GM12878 (cell line): ENCODE data around the gene EXOC7. TPM values are rescaled to one million over a fixed set of nuclear protein-coding genes. Genes with fewer than 3 reads are reported as not detected.

Experiments
- ATAC-seq: fragments of 200-7000 bp; cut with Tn5 transposase; 3 replicates; pipeline ENCODE4 v1.9.1; 2020; ENCODE audit warnings: mild to moderate bottlenecking, moderate library complexity
- BruUV-seq: library from RNA; stranded (reverse); fragments of 400-500 nt; replicated peaks from 2 replicates; lab custom pipeline; 2021; lab: Mats Ljungman, UMichigan
- CTCF ChIA-PET: fragments of 300-600 bp; sonication (Branson Sonifier 250); formaldehyde crosslinking; extraction: SDS; loops from one replicate; lab custom pipeline; 2021; ENCODE audit warnings: inconsistent platforms; lab: Yijun Ruan, JAX
- POLR2A ChIA-PET: fragments of 350-600 bp; formaldehyde crosslinking; extraction: SDS; loops from one replicate; lab custom pipeline; 2021; ENCODE audit warnings: inconsistent platforms; lab: Charles Lee
- RAD21 ChIA-PET: fragments of 300-600 bp; sonication (Branson Sonifier 250); formaldehyde crosslinking; loops from one replicate; lab custom pipeline; 2023; ENCODE audit warnings: antibody characterized with exemption; ENCODE audit not compliant: unreplicated experiment; lab: Charles Lee
- SMC1A ChIA-PET: fragments of 300-600 bp; sonication (Branson Sonifier 250); formaldehyde crosslinking; loops from one replicate; lab custom pipeline; 2023; ENCODE audit not compliant: unreplicated experiment, uncharacterized antibody; lab: Charles Lee
- DNase-seq: peaks from one replicate; pipeline ENCODE4 v3.0.0-alpha.2; 2011; ENCODE audit warnings: low read depth, low spot score
- FAIRE-seq: peaks from 3 replicates; lab custom pipeline; 2011; peaks lifted over from hg19 to GRCh38; lab: Jason Lieb, UNC
- H2AFZ ChIP-seq: 2 replicates; pipeline ENCODE4 v1.6.0; 2011; ENCODE audit warnings: low read depth, low read length, control low read depth; ENCODE audit not compliant: control insufficient read depth
- H3K27ac ChIP-seq: 2 replicates; pipeline ENCODE4 v1.5.1; 2011; ENCODE audit warnings: control low read depth; ENCODE audit not compliant: control insufficient read depth, insufficient read depth
- H3K27me3 ChIP-seq, 2 experiments: replicated peaks in 1 of 2; 2 replicates each; pipeline versions ENCODE4 v1.6.0 to v1.6.1; 2011; ENCODE audit warnings: low read length in 1 of 2; ENCODE audit not compliant: control insufficient read depth in 2 of 2, insufficient read depth in 2 of 2
- H3K36me3 ChIP-seq, 2 experiments: 2 replicates each; pipeline ENCODE4 v1.5.1; 2011; ENCODE audit warnings: low read length in 1 of 2; ENCODE audit not compliant: control insufficient read depth in 2 of 2, insufficient read depth in 2 of 2
- H3K4me1 ChIP-seq: 2 replicates; pipeline ENCODE4 v1.6.1; 2011; ENCODE audit warnings: mild to moderate bottlenecking, low read length, moderate library complexity, mixed read lengths; ENCODE audit not compliant: control insufficient read depth, insufficient read depth
- H3K4me2 ChIP-seq: 2 replicates; pipeline ENCODE4 v1.6.0; 2011; ENCODE audit warnings: control low read depth; ENCODE audit not compliant: control insufficient read depth, insufficient read depth
- H3K4me3 ChIP-seq: fragments of 200-600 bp; sonication (generic); 2 replicates; pipeline ENCODE4 v1.5.1; 2016
- H3K79me2 ChIP-seq: 2 replicates; pipeline ENCODE4 v1.6.0; 2011; ENCODE audit warnings: low read length; ENCODE audit not compliant: control insufficient read depth, insufficient read depth
- H3K9ac ChIP-seq: 2 replicates; pipeline ENCODE4 v1.8.0; 2011; ENCODE audit warnings: low read length, control low read depth, mixed read lengths; ENCODE audit not compliant: control insufficient read depth, insufficient read depth
- H3K9me3 ChIP-seq: replicated peaks from 3 replicates; pipeline ENCODE4 v1.5.1; 2011; ENCODE audit warnings: mild to moderate bottlenecking, low read length; ENCODE audit not compliant: control insufficient read depth, insufficient read depth
- H4K20me1 ChIP-seq: 2 replicates; pipeline ENCODE4 v1.6.0; 2011; ENCODE audit not compliant: control insufficient read depth, insufficient read depth
- CHD4 ChIP-seq: fragments of 200-600 bp; sonication (generic); IDR thresholded peaks from 2 replicates; pipeline ENCODE4 v1.6.1; 2016; ENCODE audit warnings: mild to moderate bottlenecking
- ETV6 ChIP-seq, 2 experiments: fragments of 450-650 bp in 1 of 2; IDR thresholded peaks in 1 of 2; conservative IDR thresholded peaks in 1 of 2; 2 replicates each; pipeline ENCODE4 v1.6.1; 2014; ENCODE audit warnings: antibody characterized with exemption in 1 of 2, borderline replicate concordance in 1 of 2, low read depth in 1 of 2, mild to moderate bottlenecking in 1 of 2, moderate library complexity in 1 of 2
- NR2F1 ChIP-seq: fragments of 450-650 bp; conservative IDR thresholded peaks from 2 replicates; pipeline ENCODE4 v1.6.1; 2017; ENCODE audit warnings: mild to moderate bottlenecking
- SMAD5 ChIP-seq: IDR thresholded peaks from 2 replicates; pipeline ENCODE4 v1.6.1; 2016; ENCODE audit warnings: antibody characterized with exemption, low read depth
- ZBTB11 ChIP-seq: fragments of 450-650 bp; formaldehyde crosslinking; IDR thresholded peaks from 2 replicates; pipeline ENCODE4 v1.5.0; 2022; ENCODE audit warnings: mild to moderate bottlenecking, missing genetic modification characterization
- WGBS: methylation state at CpG from one replicate; pipeline ENCODE4 v1.1.6; 2016; ENCODE audit warnings: low lambda C conversion rate; ENCODE audit not compliant: insufficient replicate concordance, insufficient coverage; ENCODE audit errors: missing lambda C conversion rate; 5-methylcytosine and 5-hydroxymethylcytosine counted together
- in situ Hi-C: fragments of 300-500 bp; cut with MboI; formaldehyde crosslinking; loops from 9 replicates; pipeline ENCODE4 v1.14.3; 2018; ENCODE audit warnings: mixed read lengths
- intact Hi-C: fragments of 100-400 bp; cut with micrococcal nuclease; formaldehyde crosslinking; loops from one replicate; pipeline ENCODE4 v1.14.2; 2022; ENCODE audit not compliant: unreplicated experiment
- polyA plus RNA-seq, 11 experiments: library from polyadenylated mRNA; depleted of rRNA in 4 of 11; unstranded in 6 of 11; stranded (reverse) in 5 of 11; fragments of >200 nt; fragmentation: Nextera tagmentation in 4 of 11; fragmentation: Illumina TruSeq in 1 of 11; extraction: Ambion mirVana in 4 of 11; extraction: Trizol in 1 of 11; gene quantifications; 1 replicate in 1 of 11; 2 replicates in 10 of 11; pipeline versions ENCODE4 v1.2.1 to v1.2.3, GENCODE V29; 2011 to 2016; ENCODE audit warnings: inconsistent platforms in 2 of 11, missing spikeins in 2 of 11, low read depth in 1 of 11
- total RNA-seq, 4 experiments: library from RNA; depleted of rRNA in 3 of 4; stranded (reverse); fragments of >200 nt in 3 of 4; fragmentation: Illumina TruSeq in 1 of 4; extraction: Trizol in 1 of 4; gene quantifications; 2 replicates each; pipeline versions ENCODE4 v1.2.1 to v1.2.3, GENCODE V29; 2013 to 2021
- TF ChIP-seq, protein P1 (sequence below), 3 experiments: IDR thresholded peaks in 2 of 3; conservative IDR thresholded peaks in 1 of 3; 2 replicates each; pipeline ENCODE4 v1.5.1; 2011; ENCODE audit warnings: low read depth in 3 of 3, low read length in 3 of 3, mild to moderate bottlenecking in 3 of 3, control low read depth in 2 of 3, moderate library complexity in 2 of 3, inconsistent platforms in 1 of 3, mixed read lengths in 1 of 3; ENCODE audit not compliant: control insufficient read depth in 2 of 3, insufficient read depth in 1 of 3; ENCODE audit errors: extremely low read depth in 1 of 3
- TF ChIP-seq, protein P2 (sequence below): fragments of 450-650 bp; IDR thresholded peaks from 2 replicates; pipeline ENCODE4 v1.6.1; 2014; ENCODE audit warnings: mild to moderate bottlenecking

EXOC7 gene
- total and polyA plus RNA-seq, 10 of the 15 experiments (the other 5 are each of a cell fraction or from before 2014, with no cell fraction given): 18.8 to 71.3 (median 48.2) TPM

- TF ChIP-seq NR2F1 (no peak), ETV6 (conservative IDR thresholded peaks at IDR 0.05 in 1 of 2, IDR thresholded peaks at IDR 0.05 in 1 of 2; ENCODE audit: borderline replicate concordance in 1 of 2, low read depth in 1 of 2) (no peak), SMAD5 (no peak), CHD4 (no peak), ZBTB11 (CRISPR knock-in tag) (no peak)
- TF ChIP-seq, protein P1, sequence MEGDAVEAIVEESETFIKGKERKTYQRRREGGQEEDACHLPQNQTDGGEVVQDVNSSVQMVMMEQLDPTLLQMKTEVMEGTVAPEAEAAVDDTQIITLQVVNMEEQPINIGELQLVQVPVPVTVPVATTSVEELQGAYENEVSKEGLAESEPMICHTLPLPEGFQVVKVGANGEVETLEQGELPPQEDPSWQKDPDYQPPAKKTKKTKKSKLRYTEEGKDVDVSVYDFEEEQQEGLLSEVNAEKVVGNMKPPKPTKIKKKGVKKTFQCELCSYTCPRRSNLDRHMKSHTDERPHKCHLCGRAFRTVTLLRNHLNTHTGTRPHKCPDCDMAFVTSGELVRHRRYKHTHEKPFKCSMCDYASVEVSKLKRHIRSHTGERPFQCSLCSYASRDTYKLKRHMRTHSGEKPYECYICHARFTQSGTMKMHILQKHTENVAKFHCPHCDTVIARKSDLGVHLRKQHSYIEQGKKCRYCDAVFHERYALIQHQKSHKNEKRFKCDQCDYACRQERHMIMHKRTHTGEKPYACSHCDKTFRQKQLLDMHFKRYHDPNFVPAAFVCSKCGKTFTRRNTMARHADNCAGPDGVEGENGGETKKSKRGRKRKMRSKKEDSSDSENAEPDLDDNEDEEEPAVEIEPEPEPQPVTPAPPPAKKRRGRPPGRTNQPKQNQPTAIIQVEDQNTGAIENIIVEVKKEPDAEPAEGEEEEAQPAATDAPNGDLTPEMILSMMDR (IDR thresholded peaks at IDR 0.05 in 2 of 3, conservative IDR thresholded peaks at IDR 0.05 in 1 of 3; ENCODE audit: control insufficient read depth in 2 of 3, extremely low read depth in 1 of 3, insufficient read depth in 1 of 3, low read depth in 3 of 3, low read length in 3 of 3): no peak
- TF ChIP-seq, protein P2, sequence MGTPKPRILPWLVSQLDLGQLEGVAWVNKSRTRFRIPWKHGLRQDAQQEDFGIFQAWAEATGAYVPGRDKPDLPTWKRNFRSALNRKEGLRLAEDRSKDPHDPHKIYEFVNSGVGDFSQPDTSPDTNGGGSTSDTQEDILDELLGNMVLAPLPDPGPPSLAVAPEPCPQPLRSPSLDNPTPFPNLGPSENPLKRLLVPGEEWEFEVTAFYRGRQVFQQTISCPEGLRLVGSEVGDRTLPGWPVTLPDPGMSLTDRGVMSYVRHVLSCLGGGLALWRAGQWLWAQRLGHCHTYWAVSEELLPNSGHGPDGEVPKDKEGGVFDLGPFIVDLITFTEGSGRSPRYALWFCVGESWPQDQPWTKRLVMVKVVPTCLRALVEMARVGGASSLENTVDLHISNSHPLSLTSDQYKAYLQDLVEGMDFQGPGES: no peak
- no peak overlapping the region for H3K9ac ChIP-seq
- ChIA-PET SMC1A (no interaction called here), POLR2A (no interaction called here), RAD21 (no interaction called here), CTCF (no interaction called here)
- no peak overlapping the region for H3K4me2 ChIP-seq
- H3K4me3 ChIP-seq: no peak overlapping the region
- in situ Hi-C loops: no loop called here
- no peak for ATAC-seq
- intact Hi-C loops: no loop called here
- FAIRE-seq: no peak
- H3K79me2 ChIP-seq: no peaks in the 10 kb centered on the region
- H3K36me3 ChIP-seq: no peaks in the 10 kb centered on the region
- no peaks in the 10 kb centered on the region for H3K9me3 ChIP-seq
- BruUV-seq: no TSS peak
- no peak for DNase-seq
- no peaks in the 10 kb centered on the region for H4K20me1 ChIP-seq
- WGBS: 60% methylated on average over 15 of the region's 15 CpGs
- no peak overlapping the region for H2AFZ ChIP-seq
- peaks cover 16% of the 10 kb centered on the region for H3K4me1 ChIP-seq
- H3K27me3 ChIP-seq: peaks cover 5 to 11% of the 10 kb centered on the region in 2 experiments
- no peak overlapping the region for H3K27ac ChIP-seq
Observed at GRCh38 chr17:76138896-76139752, 35.5 kb upstream of the EXOC7 start.
